ENCODE results near the gene S100A9.

- TF ChIP-seq, protein P1, sequence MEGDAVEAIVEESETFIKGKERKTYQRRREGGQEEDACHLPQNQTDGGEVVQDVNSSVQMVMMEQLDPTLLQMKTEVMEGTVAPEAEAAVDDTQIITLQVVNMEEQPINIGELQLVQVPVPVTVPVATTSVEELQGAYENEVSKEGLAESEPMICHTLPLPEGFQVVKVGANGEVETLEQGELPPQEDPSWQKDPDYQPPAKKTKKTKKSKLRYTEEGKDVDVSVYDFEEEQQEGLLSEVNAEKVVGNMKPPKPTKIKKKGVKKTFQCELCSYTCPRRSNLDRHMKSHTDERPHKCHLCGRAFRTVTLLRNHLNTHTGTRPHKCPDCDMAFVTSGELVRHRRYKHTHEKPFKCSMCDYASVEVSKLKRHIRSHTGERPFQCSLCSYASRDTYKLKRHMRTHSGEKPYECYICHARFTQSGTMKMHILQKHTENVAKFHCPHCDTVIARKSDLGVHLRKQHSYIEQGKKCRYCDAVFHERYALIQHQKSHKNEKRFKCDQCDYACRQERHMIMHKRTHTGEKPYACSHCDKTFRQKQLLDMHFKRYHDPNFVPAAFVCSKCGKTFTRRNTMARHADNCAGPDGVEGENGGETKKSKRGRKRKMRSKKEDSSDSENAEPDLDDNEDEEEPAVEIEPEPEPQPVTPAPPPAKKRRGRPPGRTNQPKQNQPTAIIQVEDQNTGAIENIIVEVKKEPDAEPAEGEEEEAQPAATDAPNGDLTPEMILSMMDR (conservative IDR thresholded peaks at IDR 0.05 in 1 of 2, IDR thresholded peaks at IDR 0.05 in 1 of 2; ENCODE audit: extremely low read depth in 1 of 2, insufficient read depth in 1 of 2, low read depth in 1 of 2, low read length in 2 of 2) = no peak
- no peak for TF ChIP-seq EZH2 (IDR thresholded peaks at IDR 0.05; ENCODE audit: borderline replicate concordance, low read length)
These were observed 27.4 kb downstream of the S100A9 start for GRCh38 chr1:153384958-153385580.
